GM12872 (cell line): ENCODE data around the gene WNT3.

ENCODE experiments used
- CTCF ChIP-seq: IDR thresholded peaks from 3 replicates; pipeline ENCODE4 v1.5.1; 2011; ENCODE audit warnings: low read depth, mild to moderate bottlenecking, low read length, moderate library complexity; ENCODE audit not compliant: insufficient read depth

The WNT3 gene

GRCh38 chr17:46780003-46780373, 38.5 kb downstream of the WNT3 start:
- TF ChIP-seq CTCF, result no peak

- TF ChIP-seq CTCF, result no peak
Measured at GRCh38 chr17:46777943-46778915, 40.3 kb downstream of the WNT3 start.

GRCh38 chr17:46776298-46777005, 42.0 kb downstream of the WNT3 start:
- no peak for TF ChIP-seq CTCF

- TF ChIP-seq CTCF, result no peak
Measured at GRCh38 chr17:46774108-46774737, 44.3 kb downstream of the WNT3 start.

DNA sequence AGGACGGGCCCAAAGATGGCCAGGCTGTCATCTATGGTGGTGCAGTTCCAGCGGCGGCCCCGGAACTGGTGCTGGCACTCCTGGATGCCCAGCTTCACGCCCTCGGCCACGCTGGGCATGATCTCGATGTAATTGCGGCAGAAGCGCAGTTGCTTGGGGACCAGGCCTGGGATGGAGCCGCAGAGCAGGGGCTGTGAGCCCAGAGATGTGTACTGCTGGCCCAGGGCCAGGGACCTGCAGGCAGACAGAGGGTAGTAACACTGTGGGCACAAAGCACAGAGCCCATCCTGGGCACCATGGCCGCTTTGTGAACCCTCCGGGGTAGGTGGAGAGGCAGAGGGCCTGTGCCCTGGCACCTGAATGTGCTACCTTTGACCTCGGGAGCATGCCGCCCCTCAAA, 44.8 kb downstream of the WNT3 start:
- TF ChIP-seq CTCF, result no peak

DNA sequence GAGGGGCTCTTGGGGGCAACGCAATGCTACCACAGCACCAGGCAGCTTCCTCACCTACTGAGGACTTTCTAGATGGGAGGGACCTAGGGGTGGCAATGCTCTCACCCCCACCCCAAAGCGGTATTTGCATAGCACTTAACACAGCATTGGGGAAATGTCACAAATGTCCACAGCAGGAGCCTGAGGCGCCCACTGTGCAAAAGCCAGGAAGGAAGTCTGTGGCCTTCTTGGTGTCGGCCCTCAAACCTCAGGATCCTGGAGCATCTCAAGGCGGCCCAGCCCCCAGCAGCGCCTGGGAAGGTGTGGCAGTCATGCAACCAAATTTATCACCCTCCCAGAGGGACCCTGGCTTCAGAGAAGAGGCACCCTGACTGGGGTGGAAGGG, 45.3 kb downstream of the WNT3 start:
- TF ChIP-seq CTCF, result no peak
